Inflammatory macrophage treated with lipopolysaccharide for 1 hour (primary cell): ENCODE data around the gene VPS13C.
"Not testable (repeated sequence)": the region's sequence is repeated elsewhere in the genome, so short reads cannot be mapped to it uniquely, and the experiment has no call there.

Experiments
- DNase-seq, 2 donors: peaks; one replicate each; pipeline ENCODE4 v3.0.0-alpha.2; 2020 to 2022

VPS13C gene

GRCh38 chr15:62027916-62028315, 32.3 kb downstream of the VPS13C start:
- no peak for DNase-seq

DNA sequence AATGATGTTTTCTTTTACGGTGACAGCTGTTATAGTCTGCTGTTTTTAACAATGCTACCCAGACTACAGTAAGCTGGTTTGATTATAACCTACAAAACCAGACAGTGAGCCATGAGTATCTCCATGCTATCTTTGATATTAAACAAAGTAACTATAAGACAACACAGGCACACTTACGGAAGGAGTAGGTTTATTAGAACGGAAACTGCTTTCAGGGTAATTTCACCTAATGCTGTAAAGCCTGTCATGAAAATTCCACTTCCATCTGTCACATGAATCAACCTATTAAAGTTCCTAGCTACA, 33.0 kb downstream of the VPS13C start:
- no peak for DNase-seq

DNA sequence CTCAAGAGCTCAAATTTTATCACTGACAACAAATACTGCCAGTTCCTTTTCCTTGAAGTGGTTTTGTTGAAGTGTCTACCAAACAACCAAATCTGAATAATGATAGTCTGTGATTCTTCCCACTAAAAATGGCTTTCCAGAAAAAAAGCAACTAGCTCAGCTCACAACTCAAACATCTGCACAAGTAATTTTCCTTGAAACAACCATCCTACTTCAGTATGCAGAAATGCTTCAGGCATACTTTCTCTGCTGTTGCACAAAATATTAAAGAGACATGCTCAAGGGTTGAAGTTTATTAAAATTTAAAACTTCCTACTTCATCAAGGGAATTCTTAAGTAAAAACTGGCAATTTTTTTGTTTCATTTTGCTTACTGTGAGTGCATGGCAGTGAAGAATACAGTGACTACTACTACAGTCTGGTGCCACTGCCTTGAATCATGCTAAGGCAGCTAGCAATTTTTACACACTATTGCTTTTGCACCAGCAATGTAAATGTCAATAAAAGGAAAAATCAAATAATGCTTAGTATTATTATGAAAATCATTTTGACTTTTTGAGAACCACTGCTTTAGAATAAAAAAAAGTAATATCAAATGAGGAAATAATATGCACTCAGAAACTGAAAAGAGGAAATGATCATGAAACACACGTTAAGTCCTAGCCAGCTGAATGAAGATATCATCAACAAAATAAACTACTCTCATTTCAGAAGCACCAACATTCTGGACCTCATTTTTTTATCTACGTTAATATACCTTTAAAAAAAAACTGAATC, 33.6 kb downstream of the VPS13C start:
- peak; percentile 30 to 37 for DNase-seq

DNA sequence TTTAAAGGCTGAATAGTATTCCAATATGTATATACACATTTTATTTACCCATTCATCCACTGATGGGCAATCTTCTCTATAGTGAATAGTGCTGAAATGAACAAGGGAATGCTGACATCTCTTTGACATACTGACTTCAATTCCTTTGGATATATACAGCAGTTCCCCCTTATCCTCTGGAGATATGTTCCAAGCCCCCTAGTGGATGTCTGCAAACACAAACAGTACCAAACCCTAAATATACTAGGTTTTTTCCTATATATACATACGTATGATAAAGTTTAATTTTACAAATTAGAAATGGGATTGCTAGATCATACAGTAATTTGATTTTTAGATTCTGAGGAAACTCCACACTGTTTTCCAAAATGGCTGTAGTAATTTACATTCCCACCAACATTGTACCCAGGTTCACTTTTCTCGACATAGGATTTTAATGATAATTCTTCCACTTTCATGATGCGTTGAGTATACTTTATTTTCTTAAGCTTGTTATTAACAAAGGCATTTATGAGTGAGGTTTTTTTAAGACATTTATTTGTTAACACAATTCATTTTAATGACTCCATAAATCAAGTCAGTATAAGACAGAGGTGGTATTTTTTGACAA, 38.2 kb downstream of the VPS13C start:
- peak in 1 of 2 donors; percentile 20 for DNase-seq

- no peak for DNase-seq
These were observed 39.6 kb downstream of the VPS13C start for GRCh38 chr15:62020576-62021160.

GRCh38 chr15:62005354-62005753, 54.9 kb downstream of the VPS13C start:
- DNase-seq: not testable (repeated sequence)

- DNase-seq: no peak
These were observed 62.5 kb downstream of the VPS13C start for GRCh38 chr15:61997786-61998185.

GRCh38 chr15:61996056-61996635, 64.1 kb downstream of the VPS13C start:
- no peak for DNase-seq

- no peak for DNase-seq
These were observed 66.0 kb downstream of the VPS13C start for GRCh38 chr15:61994216-61994615.

DNA sequence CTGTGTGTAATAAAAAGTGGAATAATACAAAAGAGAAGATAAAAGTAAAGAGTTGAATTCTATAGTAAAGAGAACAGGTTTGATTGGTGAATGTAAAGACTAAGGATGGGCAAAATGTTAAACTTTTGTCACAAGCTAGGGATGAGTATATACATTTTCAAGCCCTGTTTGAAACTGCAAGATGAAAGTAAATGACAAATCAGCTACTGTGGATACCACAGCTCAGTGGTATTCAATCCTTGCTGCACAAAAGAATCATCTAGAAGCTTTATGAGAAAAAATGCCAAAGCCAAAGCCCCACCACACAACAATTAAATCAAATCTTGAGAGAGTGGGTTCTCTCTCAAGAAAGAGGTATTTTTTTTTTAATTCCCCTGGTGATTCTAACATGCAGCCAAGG, 67.7 kb downstream of the VPS13C start:
- no peak for DNase-seq

DNA sequence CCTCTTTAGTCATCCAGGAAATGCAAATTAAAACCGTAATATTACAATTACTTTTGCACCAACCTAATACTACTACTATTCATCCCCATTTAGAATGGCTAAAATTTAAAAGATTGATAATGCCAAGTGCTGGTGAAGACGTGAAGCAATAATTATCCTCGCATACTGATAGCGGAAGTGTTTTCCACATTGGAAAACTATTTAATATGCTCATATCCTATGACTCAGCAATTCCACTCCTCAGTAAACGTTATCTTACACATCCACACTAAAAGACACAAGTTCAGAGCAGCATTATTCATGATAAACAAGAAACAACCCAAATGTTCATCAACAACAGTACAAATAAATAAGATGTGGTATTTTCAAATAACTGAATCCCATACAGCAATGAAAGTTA, 70.6 kb downstream of the VPS13C start:
- no peak for DNase-seq

DNA sequence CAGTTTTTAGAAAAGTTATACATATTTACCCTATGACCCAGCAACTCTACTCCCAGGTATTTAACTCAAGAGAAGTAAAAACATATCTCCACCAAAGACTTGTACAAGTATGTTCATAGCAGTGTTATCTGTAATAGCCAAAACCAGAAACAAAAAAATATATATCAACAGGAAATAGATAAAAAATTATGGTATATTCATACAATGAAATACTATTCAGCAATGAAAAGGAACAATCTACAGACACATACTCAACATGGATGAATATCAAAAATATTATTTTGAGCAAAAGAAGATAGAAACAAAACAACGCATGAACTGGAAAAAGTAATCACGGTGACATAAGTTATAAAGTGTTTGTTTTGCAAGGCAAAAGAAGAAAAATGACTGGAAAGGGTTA, 72.4 kb downstream of the VPS13C start:
- DNase-seq: no peak

DNA sequence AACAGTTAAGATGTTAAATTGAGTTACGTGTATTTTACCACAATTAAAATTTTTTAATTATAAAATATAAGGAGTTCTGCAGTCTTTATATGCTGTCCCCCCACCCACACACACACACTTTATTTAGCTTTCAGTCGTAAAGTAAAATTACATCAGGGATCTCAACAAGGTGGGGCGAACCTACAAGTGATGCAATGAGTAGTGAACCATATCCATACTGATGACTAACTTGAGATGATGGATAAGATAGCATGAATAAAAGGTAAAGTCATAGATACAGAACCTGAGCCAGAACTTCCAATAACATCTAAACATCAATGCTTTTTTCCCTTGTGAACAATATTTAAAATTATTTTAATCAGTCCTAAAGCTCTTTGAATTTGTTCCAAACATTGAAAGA, 77.2 kb downstream of the VPS13C start:
- no peak for DNase-seq

GRCh38 chr15:61978225-61978624, 82.0 kb downstream of the VPS13C start:
- no peak for DNase-seq

GRCh38 chr15:61974759-61975158, 85.5 kb downstream of the VPS13C start:
- no peak for DNase-seq

DNA sequence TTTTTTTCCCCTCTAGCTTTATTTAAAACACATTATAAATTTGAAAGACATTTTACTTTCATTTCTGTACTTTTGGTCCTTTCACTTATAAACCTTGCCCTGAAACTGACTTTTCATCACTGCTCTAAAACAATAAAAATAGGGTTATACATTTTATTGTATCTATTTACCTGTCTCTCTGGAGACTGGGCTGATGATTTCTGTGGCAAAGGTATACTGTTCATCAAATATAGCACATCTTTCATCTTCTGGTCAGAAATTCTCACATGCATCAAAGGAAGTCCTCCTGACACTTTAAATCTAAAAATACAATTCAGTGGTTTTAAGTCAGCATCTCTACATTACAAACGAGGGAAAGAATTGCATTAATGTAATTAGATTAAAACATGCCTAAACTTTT, 86.1 kb downstream of the VPS13C start:
- DNase-seq: no peak

DNA sequence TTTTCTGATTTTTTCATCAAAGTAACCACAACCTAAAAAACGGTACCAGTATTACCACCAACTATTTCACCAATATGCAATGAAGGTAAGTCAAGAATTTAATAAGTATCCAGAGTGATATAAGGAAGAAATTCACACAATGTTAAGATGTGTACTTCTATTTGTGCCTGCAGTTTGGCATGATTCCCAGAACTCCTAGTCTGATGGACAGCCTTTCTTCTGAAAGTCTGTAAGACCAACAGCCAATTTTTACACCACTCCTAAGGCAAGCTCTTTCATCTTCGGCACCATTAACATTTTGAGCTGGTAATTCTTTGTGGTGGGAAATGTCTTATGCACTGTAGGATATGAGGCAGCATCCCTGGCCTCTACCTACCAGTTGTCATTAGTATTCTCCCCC, 108.3 kb downstream of the VPS13C start:
- no peak for DNase-seq

DNA sequence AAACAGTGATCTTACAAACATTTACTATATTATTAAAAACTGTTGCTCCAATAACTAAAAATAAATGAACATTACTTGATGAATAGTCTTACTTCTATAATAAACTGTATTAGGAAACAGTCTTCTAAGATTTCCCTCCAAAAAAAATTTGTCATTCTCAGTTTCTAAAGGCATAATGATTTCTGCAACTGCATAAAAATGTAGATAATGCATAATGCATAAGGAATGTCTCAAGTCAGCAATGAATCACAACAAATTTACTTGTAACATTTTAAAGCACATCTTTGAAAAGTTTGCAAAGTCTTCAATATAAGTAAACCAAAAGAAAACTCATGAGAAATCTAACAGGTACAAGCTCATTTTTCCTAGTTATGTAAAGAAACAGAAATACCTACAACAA, 113.5 kb downstream of the VPS13C start:
- DNase-seq: no peak

GRCh38 chr15:61943992-61944391, 116.3 kb downstream of the VPS13C start:
- no peak for DNase-seq

GRCh38 chr15:61938249-61938648, 122.0 kb downstream of the VPS13C start:
- no peak for DNase-seq

DNA sequence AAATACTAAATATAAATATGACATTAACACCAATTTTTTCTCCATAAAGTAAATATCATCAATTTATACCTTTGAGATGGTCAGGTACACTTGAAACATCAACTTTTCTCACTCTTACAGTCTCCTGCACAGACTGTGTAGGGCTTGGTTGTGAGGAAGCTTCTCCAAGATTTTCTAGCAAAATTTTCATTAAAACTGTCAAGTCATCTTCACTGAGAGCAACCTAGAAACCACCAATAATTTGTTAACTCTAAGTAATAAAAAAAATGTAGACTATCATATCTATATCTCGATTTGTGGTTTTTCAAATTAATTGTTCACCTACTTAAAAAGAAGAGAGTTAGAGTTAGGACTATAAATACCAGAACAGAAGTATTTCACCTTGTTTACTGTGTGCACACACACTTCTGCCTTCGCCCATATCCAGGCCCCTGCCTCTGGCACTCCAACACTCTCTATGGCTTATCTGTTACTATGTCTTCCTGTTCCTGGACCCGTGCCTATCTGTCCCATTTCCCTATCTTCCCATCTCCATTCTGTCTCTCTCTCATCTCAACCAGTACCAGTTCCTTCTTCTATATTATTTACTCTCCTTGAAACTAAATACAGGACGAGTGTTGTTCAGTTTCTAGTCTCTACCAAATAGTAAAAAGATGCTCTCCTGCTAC, 123.6 kb downstream of the VPS13C start:
- DNase-seq: no peak

- no peak for DNase-seq
These were observed 124.8 kb downstream of the VPS13C start for GRCh38 chr15:61935493-61935892.

GRCh38 chr15:61929452-61929851, 130.8 kb downstream of the VPS13C start:
- no peak for DNase-seq

DNA sequence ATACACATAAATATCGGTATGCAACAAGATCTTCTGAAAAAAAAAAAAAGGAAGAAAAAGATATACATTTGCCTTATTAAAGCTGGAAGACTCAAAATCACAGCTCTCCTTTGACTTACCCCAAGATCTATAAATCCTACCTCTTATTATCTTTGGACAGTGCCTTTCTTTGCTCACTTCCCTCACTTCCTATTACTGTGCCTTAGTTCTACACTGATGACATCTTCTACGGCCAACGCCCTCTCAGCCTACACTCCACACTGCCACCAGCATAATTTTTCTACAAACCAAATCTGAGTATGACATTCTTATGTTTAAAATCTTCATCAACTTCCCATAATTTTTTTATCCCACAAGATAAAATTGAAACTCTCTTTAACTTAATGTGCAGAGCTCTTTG, 137.1 kb downstream of the VPS13C start:
- no peak for DNase-seq
